Adrenal gland (tissue), 12 donors: ENCODE measurements around the gene SMIM10L2A. TPM values are rescaled to one million over a fixed set of nuclear protein-coding genes. Genes with fewer than 3 reads are reported as not detected.
A peak's percentile ranks its signal among the peaks of the same experiment; 100 is the strongest.
"Not testable (repeated sequence)": the region's sequence is repeated elsewhere in the genome, so short reads cannot be mapped to it uniquely, and the experiment has no call there.

Experiments used
- DNase-seq, 7 donors: peaks; one replicate each; pipeline ENCODE4 v3.0.0-alpha.2; 2019 to 2020
- H3K27ac ChIP-seq, 5 donors: fragments of 200-600 bp; sonication (generic) in 4 of 5; 1 replicate in 3 of 5; 2 replicates in 2 of 5; pipeline versions ENCODE4 v1.5.1 to v1.8.0; 2016 to 2020; ENCODE audit warnings: mild to moderate bottlenecking in 1 of 5
- H3K27me3 ChIP-seq: fragments of 200-600 bp; 2 replicates; pipeline ENCODE4 v1.8.0; 2021
- H3K36me3 ChIP-seq, 2 donors: fragments of 200-600 bp; replicated peaks in 1 of 2; 1 replicate in 1 of 2; 2 replicates in 1 of 2; pipeline versions ENCODE4 v1.5.1 to v1.8.0; 2018 to 2022
- H3K4me1 ChIP-seq, 2 donors: fragments of 200-600 bp; replicated peaks in 1 of 2; 1 replicate in 1 of 2; 2 replicates in 1 of 2; pipeline versions ENCODE4 v1.5.1 to v1.8.0; 2018 to 2021
- H3K4me3 ChIP-seq, 4 donors: fragments of 200-600 bp; sonication (generic) in 3 of 4; one replicate each; pipeline ENCODE4 v1.5.1; 2016 to 2018
- H3K9me3 ChIP-seq, 3 donors: fragments of 200-600 bp; sonication (generic) in 1 of 3; replicated peaks in 1 of 3; 1 replicate in 2 of 3; 2 replicates in 1 of 3; pipeline versions ENCODE4 v1.5.1 to v1.8.0; 2016 to 2021
- POLR2A ChIP-seq, 2 donors: fragments of 450-650 bp; IDR thresholded peaks; one replicate each; pipeline ENCODE4 v1.6.1; 2017; ENCODE audit warnings: antibody characterized with exemption in 2 of 2, mild to moderate bottlenecking in 2 of 2, moderate library complexity in 1 of 2
- WGBS, 4 donors: extraction: QIAGEN DNeasy Blood & Tissue Kit in 2 of 4; methylation state at CpG; one replicate each; pipeline versions ENCODE4 v1.1.5 to v1.1.7; 2013 to 2017; 5-methylcytosine and 5-hydroxymethylcytosine counted together
- intact Hi-C, 2 donors: fragments of 100-400 bp; cut with DNase I; formaldehyde crosslinking; loops; one replicate each; pipeline versions ENCODE4 v1.14.1 to v1.15.0; 2022 to 2023
- polyA plus RNA-seq, 3 donors: library from polyadenylated mRNA; stranded (reverse); fragments of 200-250 nt in 2 of 3; fragments of 350-450 nt in 1 of 3; fragmentation: Illumina TruSeq in 1 of 3; extraction: RNeasy Lipid Tissue Mini Kit (QIAGEN cat#74804) in 1 of 3; gene quantifications; one replicate each; pipeline ENCODE4 v1.2.3, GENCODE V29; 2013 to 2014
- total RNA-seq, 9 donors: library from RNA; depleted of rRNA in 4 of 9; stranded (reverse); fragments of >200 nt in 4 of 9; fragments of 120-200 nt in 1 of 9; fragmentation: NEBNext Ultra II Directional in 1 of 9; extraction: Animal tissue kit (Norgen Biotek cat#: 25700) in 1 of 9; gene quantifications; one replicate each; pipeline versions ENCODE4 v1.1.0 to v1.2.4, GENCODE V29; 2013 to 2023
- TF ChIP-seq, protein P1 (sequence below), 6 experiments: fragments of 450-650 bp in 4 of 6; fragments of 200-600 bp in 2 of 6; sonication (generic) in 1 of 6; IDR thresholded peaks; 1 replicate in 5 of 6; 2 replicates in 1 of 6; pipeline versions ENCODE4 v1.5.1 to v1.8.0; 2016 to 2021; ENCODE audit warnings: antibody characterized with exemption in 6 of 6, mild to moderate bottlenecking in 2 of 6, moderate library complexity in 1 of 6
- donor health status: healthy with polysubstance abuse.
- donor health status: Bipolar disorder and iron deficiency.
- donor health status: DM: yes; HTN: yes; CAD: no.
- donor health status: DM: no; HTN: no; CAD: no.
- donor health status: DM: no; HTN: no; CAD: no.
- donor health status: DM: yes; HTN: yes; CAD: no.

SMIM10L2A gene
- total and polyA plus RNA-seq, 12 donors = 31.5 to 109 (median 39.3) TPM

- DNase-seq = peak; percentile 90 to 93 (median 91)
- H3K9me3 ChIP-seq = no peaks in the 10 kb centered on the region
- WGBS, 4 donors = 0 to 48% (median 10%) methylated on average over 5 to 29 of the region's 29 CpGs
- no peaks in the 10 kb centered on the region for H3K36me3 ChIP-seq
- intact Hi-C loops = no loop called here
- H3K27ac ChIP-seq = peak overlapping the region in 2 of 5 donors; percentile 54 to 80
- peaks cover 0 to 4% of the 10 kb centered on the region in 2 donors for H3K4me1 ChIP-seq
- TF ChIP-seq, protein P1, sequence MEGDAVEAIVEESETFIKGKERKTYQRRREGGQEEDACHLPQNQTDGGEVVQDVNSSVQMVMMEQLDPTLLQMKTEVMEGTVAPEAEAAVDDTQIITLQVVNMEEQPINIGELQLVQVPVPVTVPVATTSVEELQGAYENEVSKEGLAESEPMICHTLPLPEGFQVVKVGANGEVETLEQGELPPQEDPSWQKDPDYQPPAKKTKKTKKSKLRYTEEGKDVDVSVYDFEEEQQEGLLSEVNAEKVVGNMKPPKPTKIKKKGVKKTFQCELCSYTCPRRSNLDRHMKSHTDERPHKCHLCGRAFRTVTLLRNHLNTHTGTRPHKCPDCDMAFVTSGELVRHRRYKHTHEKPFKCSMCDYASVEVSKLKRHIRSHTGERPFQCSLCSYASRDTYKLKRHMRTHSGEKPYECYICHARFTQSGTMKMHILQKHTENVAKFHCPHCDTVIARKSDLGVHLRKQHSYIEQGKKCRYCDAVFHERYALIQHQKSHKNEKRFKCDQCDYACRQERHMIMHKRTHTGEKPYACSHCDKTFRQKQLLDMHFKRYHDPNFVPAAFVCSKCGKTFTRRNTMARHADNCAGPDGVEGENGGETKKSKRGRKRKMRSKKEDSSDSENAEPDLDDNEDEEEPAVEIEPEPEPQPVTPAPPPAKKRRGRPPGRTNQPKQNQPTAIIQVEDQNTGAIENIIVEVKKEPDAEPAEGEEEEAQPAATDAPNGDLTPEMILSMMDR (IDR thresholded peaks at IDR 0.05) = no peak
- TF ChIP-seq POLR2A (IDR thresholded peaks at IDR 0.05) = peak in 1 of 2 donors; percentile 24
- H3K27me3 ChIP-seq = no peaks in the 10 kb centered on the region
- H3K4me3 ChIP-seq = peak overlapping the region in 2 of 4 donors; percentile 16 to 66
Measured at GRCh38 chrX:135421537-135421931, 210 bp upstream of the SMIM10L2A start.

DNA sequence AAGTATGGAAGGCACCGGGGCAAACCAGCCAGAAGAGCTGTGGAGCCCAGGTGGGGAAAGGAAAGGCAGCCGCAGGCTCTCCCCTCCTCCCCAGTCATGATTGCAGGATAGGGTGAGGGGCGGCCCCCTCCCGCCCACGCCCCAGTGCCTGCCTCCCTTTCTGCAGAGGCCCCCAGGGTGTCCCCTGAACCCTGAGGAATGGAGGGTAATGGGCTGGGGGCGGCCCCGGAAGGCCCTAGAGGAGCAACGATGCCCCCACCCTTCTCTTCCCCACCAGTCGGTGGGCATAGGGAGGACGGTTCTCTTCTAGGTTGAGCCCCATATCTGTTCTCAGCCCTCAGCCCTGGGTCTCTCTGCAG is 1.0 kb downstream of the SMIM10L2A start:
- H3K27me3 ChIP-seq, H3K9me3 ChIP-seq, DNase-seq, H3K36me3 ChIP-seq, H3K4me1 ChIP-seq, intact Hi-C loops: not testable (repeated sequence)
- WGBS, 4 donors = 43 to 74% (median 66%) methylated on average over 8 to 9 of the region's 10 CpGs; no CpG with 5 or more reads in 1 of the 4 donors
- peak overlapping the region in 3 of 5 donors; percentile 51 to 80 (median 54) for H3K27ac ChIP-seq
- H3K4me3 ChIP-seq = peak overlapping the region in 2 of 4 donors; percentile 16 to 66

GRCh38 chrX:135423173-135423864 is 1.6 kb downstream of the SMIM10L2A start:
- H3K9me3 ChIP-seq, intact Hi-C loops, H3K27me3 ChIP-seq, H3K36me3 ChIP-seq, H3K4me1 ChIP-seq: not testable (repeated sequence)
- H3K27ac ChIP-seq = peak overlapping the region in 2 of 5 donors; percentile 54 to 80
- peak in 1 of 2 donors; percentile 49 for TF ChIP-seq POLR2A (IDR thresholded peaks at IDR 0.05)
- H3K4me3 ChIP-seq = peak overlapping the region in 1 of 4 donors; percentile 66
- DNase-seq = peak; percentile 49 to 68 (median 63)
- 44 to 75% (median 49%) methylated on average over 8 to 9 of the region's 9 CpGs; no CpG with 5 or more reads in 1 of the 4 donors for WGBS, 4 donors

DNA sequence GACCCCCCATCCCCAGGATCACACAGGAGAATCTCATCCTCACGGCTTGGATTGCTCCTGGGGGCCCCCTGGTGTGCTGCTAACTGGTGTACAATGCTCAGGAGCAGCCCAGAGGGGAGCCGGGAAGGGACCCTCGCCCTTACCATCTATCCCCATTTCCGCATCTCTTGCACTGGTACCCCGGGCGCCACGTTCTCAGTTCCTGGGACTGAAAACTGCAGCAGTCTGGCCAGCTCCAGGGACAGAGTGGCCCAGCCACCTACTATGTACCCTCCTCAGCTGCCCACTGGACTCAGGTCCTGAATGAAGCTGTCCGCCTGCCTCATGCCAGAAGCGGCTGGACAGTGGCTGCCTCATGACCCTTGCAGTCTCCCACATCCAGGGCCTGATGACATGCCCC is 2.7 kb downstream of the SMIM10L2A start:
- Histone ChIP-seq H3K4me3 (no peak overlapping the region), H3K27ac (peak overlapping the region in 2 of 5 donors; percentile 48 to 80), H3K36me3 (no peaks in the 10 kb centered on the region), H3K27me3 (no peaks in the 10 kb centered on the region), H3K9me3 (no peaks in the 10 kb centered on the region), H3K4me1 (peaks cover 0 to 4% of the 10 kb centered on the region in 2 donors)
- intact Hi-C loops = no loop called here
- no peak for DNase-seq
- 78 to 92% (median 87%) methylated on average over 4 to 9 of the region's 9 CpGs for WGBS, 4 donors
- TF ChIP-seq, protein P1 (IDR thresholded peaks at IDR 0.05) = no peak
- TF ChIP-seq POLR2A (IDR thresholded peaks at IDR 0.05) = no peak

GRCh38 chrX:135425026-135425965 is 3.6 kb downstream of the SMIM10L2A start:
- peak in 1 of 2 donors; percentile 24 for TF ChIP-seq POLR2A (IDR thresholded peaks at IDR 0.05)
- TF ChIP-seq, protein P1 (IDR thresholded peaks at IDR 0.05) = no peak
- H3K9me3 ChIP-seq = no peaks in the 10 kb centered on the region
- 18 to 63% (median 44%) methylated on average over 3 to 16 of the region's 16 CpGs for WGBS, 4 donors

More at GRCh38 chrX:135425026-135425965, 3.6 kb downstream of the SMIM10L2A start:
- peak; percentile 37 to 71 (median 63) for DNase-seq
- Histone ChIP-seq H3K36me3 (no peaks in the 10 kb centered on the region), H3K27ac (peak overlapping the region in 4 of 5 donors; percentile 26 to 76 (median 54)), H3K4me1 (peaks cover 0 to 4% of the 10 kb centered on the region in 2 donors), H3K4me3 (no peak overlapping the region), H3K27me3 (no peaks in the 10 kb centered on the region)
- intact Hi-C loops = no loop called here
